Measurements from ENCODE around the gene ARRDC5. TPM values are rescaled to one million over a fixed set of nuclear protein-coding genes. Genes with fewer than 3 reads are reported as not detected.
"Not testable (repeated sequence)": the region's sequence is repeated elsewhere in the genome, so short reads cannot be mapped to it uniquely, and the experiment has no call there.

The ARRDC5 gene
- total RNA-seq, 1 donor from 2014 or later: 1.1 TPM

GRCh38 chr19:4871711-4872110, 31.0 kb downstream of the ARRDC5 start:
- intact Hi-C loops (cut with micrococcal nuclease): loop anchor here (1.0 to 2.0 kb wide), 2 partner anchors 40 to 159 kb away; no protein-coding TSS in a partner anchor

- intact Hi-C loops (cut with micrococcal nuclease): no loop called here
Observed at GRCh38 chr19:4870025-4870700, 32.5 kb downstream of the ARRDC5 start.

- intact Hi-C loops (cut with micrococcal nuclease): no loop called here
Observed at GRCh38 chr19:4868286-4868834, 34.3 kb downstream of the ARRDC5 start.

GRCh38 chr19:4867534-4868285, 35.0 kb downstream of the ARRDC5 start, which contains the start of gene PLIN3:
Gene PLIN3, minus strand, starts transcription at chr19:4867667. Its CDS starts 6,273 bp downstream, at chr19:4861394.
- intact Hi-C loops (cut with micrococcal nuclease): loop anchor here (1.0 kb wide), 1 partner anchor 43 kb away; no protein-coding TSS in a partner anchor

GRCh38 chr19:4866595-4867424, 35.9 kb downstream of the ARRDC5 start:
- intact Hi-C loops (cut with micrococcal nuclease): loop anchor here (1.0 kb wide), 1 partner anchor 43 kb away; no protein-coding TSS in a partner anchor

DNA sequence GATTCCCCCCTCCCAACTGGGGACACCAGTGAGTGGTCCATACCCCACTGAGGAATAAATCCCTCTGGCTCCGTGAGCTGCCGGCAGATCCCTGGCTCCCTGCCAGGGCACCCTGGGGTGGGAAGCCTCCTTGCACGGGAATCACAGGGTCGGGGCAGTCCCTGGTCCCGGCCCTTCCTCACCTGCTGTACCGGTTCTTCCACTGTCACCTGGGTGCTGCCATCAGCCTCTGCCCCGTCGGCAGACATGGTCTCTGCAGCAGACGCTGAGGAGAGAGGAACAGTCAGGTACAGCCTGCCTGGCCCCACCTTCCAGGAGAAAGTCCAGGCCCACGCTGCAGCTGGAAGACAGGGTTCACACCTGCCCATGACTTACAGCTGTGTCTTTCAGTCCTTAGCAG, 41.5 kb downstream of the ARRDC5 start:
- intact Hi-C loops (cut with micrococcal nuclease): no loop called here

GRCh38 chr19:4859697-4860096, 43.0 kb downstream of the ARRDC5 start:
- intact Hi-C loops (cut with micrococcal nuclease): no loop called here

DNA sequence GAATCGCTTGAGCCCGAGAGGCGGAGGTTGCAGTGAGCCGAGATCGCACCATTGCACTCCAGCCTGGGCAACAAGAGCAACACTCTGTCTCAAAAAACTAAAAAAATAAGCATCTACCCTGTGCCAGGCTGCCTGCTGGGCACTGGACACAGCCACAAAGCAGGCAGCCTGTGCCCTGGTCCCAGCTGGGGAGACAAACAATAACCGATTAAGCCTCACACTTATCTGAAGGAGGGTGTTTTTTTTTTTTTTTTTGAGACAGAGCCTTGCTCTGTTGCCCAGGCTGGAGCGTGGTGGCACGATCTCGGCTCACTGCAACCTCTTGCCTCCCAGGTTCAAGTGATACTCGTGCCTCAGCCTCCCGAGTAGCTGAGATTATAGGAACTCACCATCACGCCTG, 46.2 kb downstream of the ARRDC5 start:
- intact Hi-C loops (cut with micrococcal nuclease): not testable (repeated sequence)

DNA sequence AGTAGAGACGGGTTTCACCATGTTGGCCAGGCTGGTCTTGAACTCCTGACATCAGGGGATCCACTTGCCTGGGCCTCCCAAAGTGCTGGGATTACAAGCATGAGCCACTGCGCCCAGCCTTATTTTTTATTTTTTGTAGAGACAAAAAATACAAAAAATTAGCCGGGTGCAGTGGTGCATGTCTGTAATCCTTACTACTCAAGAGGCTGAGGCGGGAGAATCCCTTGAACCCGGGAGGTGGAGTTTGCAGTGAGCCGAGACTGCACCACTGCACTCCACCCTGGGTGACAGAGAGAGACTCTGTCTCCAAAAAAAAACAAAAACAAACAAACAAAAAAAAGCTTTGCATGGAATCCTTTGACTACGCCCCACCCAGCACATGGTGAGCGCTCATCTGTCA, 49.2 kb downstream of the ARRDC5 start:
- intact Hi-C loops (cut with micrococcal nuclease): not testable (repeated sequence)

GRCh38 chr19:4852484-4852883, 50.2 kb downstream of the ARRDC5 start:
- intact Hi-C loops (cut with micrococcal nuclease): no loop called here

- intact Hi-C loops (cut with micrococcal nuclease): loop anchor here (1.0 kb wide), 1 partner anchor 42 kb away; no protein-coding TSS in a partner anchor
Observed at GRCh38 chr19:4851551-4852290, 51.0 kb downstream of the ARRDC5 start.

DNA sequence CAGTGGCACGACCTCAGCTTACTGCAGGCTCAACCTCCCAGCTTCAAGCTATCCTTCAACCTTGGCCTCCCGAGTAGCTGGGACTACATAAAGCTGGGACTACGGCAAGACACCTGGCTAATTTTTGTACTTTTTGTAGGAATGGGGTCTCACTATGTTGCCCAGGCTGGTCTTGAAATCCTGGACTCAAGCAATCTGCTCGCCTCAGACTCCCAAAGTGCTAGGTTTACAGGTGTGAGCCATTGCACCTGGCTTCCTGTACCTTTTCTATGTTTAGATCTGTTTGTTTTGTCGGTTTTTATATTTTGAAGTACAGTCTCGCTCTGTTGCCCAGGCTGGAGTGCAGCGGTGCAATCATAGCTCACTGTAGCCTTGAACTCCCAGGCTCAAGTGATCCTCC, 53.7 kb downstream of the ARRDC5 start:
- intact Hi-C loops (cut with micrococcal nuclease): no loop called here

DNA sequence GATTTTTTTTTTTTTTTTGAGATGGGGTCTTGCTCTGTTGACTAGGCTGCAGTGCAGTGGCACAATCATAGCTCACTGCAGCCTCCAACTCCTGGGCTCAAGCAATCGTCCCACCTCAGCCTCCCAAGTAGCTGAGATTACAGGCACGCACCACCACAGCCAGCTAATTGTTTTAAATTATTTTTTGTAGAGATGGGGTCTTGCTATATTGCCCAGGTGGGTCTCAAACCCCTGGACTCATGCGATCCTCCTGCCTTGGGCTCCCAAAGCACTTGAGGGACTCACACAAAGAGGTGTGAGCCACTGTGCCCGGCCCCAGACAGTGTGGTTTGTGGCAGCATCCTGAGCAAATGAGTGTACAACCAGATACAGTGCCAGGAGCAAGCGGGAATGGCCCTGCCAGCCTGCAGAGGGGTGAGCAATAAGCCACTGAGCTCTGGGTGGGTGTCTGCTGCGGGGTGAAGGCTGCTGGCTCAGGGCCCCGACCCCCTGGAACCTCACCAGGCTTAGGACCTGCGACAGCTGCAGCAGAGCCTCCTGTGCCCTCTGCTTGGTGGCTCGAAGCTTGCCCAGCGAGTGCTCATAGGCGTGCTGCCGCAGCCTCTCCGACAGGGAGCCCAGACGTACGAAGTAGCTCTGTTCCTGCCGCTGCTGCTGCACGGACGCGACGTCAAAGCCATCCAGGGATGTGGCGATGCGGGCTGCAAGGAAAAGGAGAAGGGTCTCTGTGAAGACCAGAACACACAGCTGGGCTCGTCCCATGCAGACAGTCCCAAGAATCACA, 55.3 kb downstream of the ARRDC5 start:
- intact Hi-C loops (cut with micrococcal nuclease): no loop called here

DNA sequence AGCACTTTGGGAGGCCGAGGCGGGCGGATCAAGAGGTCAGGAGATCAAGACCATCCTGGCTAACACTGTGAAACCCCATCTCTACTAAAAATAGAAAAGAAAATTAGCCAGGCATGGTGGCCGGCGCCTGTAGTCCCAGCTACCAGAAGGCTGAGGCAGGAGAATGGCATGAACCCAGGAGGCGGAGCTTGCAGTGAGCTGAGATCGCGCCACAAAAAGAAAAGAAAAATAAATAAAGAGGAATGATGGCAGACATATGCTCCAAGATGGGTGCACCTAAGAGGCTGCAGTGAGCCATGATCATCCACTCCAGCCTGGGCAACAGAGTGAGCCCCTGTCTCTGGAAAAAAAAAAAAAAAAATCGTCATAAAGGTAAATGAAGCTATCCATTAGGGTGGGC, 56.7 kb downstream of the ARRDC5 start:
- intact Hi-C loops (cut with micrococcal nuclease): not testable (repeated sequence)

GRCh38 chr19:4844348-4845179, 58.1 kb downstream of the ARRDC5 start:
- intact Hi-C loops (cut with micrococcal nuclease): no loop called here

- intact Hi-C loops (cut with micrococcal nuclease): no loop called here
Observed at GRCh38 chr19:4843647-4843965, 59.1 kb downstream of the ARRDC5 start.

All from T-helper 2 cell treated with Interferon-gamma antibody and Interleukin-4, amounts not matched to agents 100 ng/mL and 5 ng/mL, for 36 hours (primary cell).